Vagina (tissue), 2 donors: Measurements from ENCODE around the gene ORM2. TPM values are rescaled to one million over a fixed set of nuclear protein-coding genes. Genes with fewer than 3 reads are reported as not detected.

Experiments
- DNase-seq, 2 donors: peaks; one replicate each; pipeline ENCODE4 v3.0.0-alpha.2; 2017; ENCODE audit errors: extremely low spot score in 2 of 2
- H3K27ac ChIP-seq: fragments of 200-600 bp; sonication (generic); one replicate; pipeline ENCODE4 v1.5.1; 2019
- H3K27me3 ChIP-seq: fragments of 200-600 bp; sonication (generic); one replicate; pipeline ENCODE4 v1.5.1; 2019
- H3K36me3 ChIP-seq, 2 donors: fragments of 200-600 bp; sonication (generic); one replicate each; pipeline ENCODE4 v1.5.1; 2017 to 2019
- H3K4me1 ChIP-seq: fragments of 200-600 bp; sonication (generic); one replicate; pipeline ENCODE4 v1.5.1; 2019
- H3K4me3 ChIP-seq, 2 donors: fragments of 200-600 bp; sonication (generic); 1 replicate in 1 of 2; 2 replicates in 1 of 2; pipeline ENCODE4 v1.5.1; 2016 to 2019
- H3K9me3 ChIP-seq: fragments of 200-600 bp; sonication (generic); one replicate; pipeline ENCODE4 v1.5.1; 2019
- POLR2A ChIP-seq, 2 donors: fragments of 450-650 bp; IDR thresholded peaks; one replicate each; pipeline ENCODE4 v1.6.1; 2017; ENCODE audit warnings: antibody characterized with exemption in 2 of 2, mild to moderate bottlenecking in 2 of 2, moderate library complexity in 2 of 2
- POLR2AphosphoS5 ChIP-seq, 2 donors: sonication (generic); formaldehyde crosslinking; IDR thresholded peaks; one replicate each; pipeline ENCODE4 v1.9.0; 2017; ENCODE audit warnings: antibody characterized with exemption in 2 of 2, mild to moderate bottlenecking in 2 of 2, low read depth in 1 of 2; ENCODE audit not compliant: insufficient read depth in 1 of 2
- intact Hi-C: fragments of 100-400 bp; cut with DNase I; formaldehyde crosslinking; loops from one replicate; pipeline ENCODE4 v1.15.1; 2023
- total RNA-seq: library from RNA; depleted of rRNA; stranded (reverse); fragments of >200 nt; gene quantifications from one replicate; pipeline ENCODE4 v1.2.3, GENCODE V29; 2016
- TF ChIP-seq, protein P1 (sequence below), 3 experiments: fragments of 450-650 bp in 2 of 3; fragments of 200-600 bp in 1 of 3; sonication (generic) in 1 of 3; IDR thresholded peaks; one replicate each; pipeline ENCODE4 v1.5.1; 2017 to 2019; ENCODE audit warnings: antibody characterized with exemption in 3 of 3, mild to moderate bottlenecking in 2 of 3, moderate library complexity in 2 of 3

The ORM2 gene
- total RNA-seq, 1 donor from 2014 or later = not detected

DNA sequence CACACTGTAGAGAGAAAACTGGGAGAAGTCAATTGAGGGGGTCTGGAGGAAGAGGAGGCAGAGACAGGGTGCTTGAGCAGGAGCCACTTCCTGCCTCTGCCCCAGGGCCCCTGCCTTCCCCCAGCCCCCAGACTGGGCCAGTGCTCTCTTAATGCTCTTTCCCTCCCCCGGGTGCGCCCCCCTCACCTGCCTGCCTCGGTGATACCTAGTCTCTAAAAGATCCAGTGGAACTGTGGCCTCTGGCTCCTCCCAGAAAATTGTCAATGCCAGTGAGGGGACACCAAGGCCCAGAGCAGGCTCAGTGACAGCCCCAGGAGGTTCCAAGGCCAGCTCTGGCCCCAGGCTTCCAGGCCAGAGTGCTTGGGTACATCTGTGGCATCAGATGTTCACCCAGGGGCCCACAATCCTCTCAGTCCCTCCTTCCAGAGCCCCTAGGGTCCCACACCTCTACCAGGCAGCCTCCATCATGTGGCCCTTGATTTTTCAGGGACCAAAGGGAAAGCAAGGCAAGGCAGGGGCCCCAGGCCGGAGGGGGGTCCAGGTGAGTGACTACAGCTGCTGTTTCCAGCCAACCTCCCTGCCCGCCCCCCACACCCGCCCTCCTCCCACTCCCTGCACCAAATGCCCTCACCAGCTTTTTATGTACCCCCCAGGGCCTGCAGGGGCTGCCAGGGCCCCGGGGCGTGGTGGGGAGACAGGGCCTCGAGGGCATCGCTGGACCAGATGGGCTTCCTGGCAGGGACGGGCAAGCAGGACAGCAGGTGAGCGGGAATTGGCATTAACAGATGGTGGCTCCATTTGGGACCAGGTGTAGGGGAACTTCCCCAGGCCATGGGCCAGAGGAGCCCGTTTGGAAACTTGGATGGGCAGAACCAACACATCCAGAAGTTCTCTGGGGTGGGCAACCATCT is 39.8 kb upstream of the ORM2 start:
- peaks cover 13% of the 10 kb centered on the region for H3K4me1 ChIP-seq
- peak in 1 of 2 donors; percentile 83 for DNase-seq
- intact Hi-C loops = loop anchor here (5.0 kb wide), 1 partner anchor 208 kb away; no protein-coding TSS in a partner anchor
- H3K36me3 ChIP-seq = peaks cover 0 to 13% of the 10 kb centered on the region in 2 donors
- no peak overlapping the region for H3K27ac ChIP-seq
- TF ChIP-seq POLR2A (IDR thresholded peaks at IDR 0.05) = no peak
- no peak for TF ChIP-seq POLR2AphosphoS5 (IDR thresholded peaks at IDR 0.05; ENCODE audit: insufficient read depth in 1 of 2, low read depth in 1 of 2)
- TF ChIP-seq, protein P1, sequence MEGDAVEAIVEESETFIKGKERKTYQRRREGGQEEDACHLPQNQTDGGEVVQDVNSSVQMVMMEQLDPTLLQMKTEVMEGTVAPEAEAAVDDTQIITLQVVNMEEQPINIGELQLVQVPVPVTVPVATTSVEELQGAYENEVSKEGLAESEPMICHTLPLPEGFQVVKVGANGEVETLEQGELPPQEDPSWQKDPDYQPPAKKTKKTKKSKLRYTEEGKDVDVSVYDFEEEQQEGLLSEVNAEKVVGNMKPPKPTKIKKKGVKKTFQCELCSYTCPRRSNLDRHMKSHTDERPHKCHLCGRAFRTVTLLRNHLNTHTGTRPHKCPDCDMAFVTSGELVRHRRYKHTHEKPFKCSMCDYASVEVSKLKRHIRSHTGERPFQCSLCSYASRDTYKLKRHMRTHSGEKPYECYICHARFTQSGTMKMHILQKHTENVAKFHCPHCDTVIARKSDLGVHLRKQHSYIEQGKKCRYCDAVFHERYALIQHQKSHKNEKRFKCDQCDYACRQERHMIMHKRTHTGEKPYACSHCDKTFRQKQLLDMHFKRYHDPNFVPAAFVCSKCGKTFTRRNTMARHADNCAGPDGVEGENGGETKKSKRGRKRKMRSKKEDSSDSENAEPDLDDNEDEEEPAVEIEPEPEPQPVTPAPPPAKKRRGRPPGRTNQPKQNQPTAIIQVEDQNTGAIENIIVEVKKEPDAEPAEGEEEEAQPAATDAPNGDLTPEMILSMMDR (IDR thresholded peaks at IDR 0.05) = no peak
- H3K4me3 ChIP-seq = no peak overlapping the region
- no peaks in the 10 kb centered on the region for H3K9me3 ChIP-seq
- H3K27me3 ChIP-seq = no peaks in the 10 kb centered on the region

DNA sequence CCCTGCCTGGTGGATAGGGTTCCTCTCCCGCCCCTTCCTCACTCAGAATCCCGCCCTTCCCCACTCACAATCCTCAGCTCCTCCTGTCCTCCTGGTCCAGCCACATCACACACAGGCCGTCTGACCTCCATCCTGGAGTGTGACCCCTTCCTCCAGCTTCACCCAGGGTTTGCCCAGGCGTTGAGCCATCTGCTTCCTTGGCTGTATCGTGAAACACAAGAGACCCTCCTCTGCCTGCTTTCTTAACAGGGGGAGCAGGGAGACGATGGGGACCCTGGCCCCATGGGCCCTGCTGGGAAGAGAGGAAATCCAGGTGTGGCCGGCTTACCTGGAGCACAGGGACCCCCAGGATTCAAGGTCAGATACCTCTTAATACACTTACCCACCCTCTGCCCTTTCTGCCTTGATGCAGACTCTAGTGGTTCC is 39.1 kb upstream of the ORM2 start:
- H3K27me3 ChIP-seq = no peaks in the 10 kb centered on the region
- H3K36me3 ChIP-seq = peaks cover 0 to 21% of the 10 kb centered on the region in 2 donors
- peaks cover 6% of the 10 kb centered on the region for H3K4me1 ChIP-seq
- peak overlapping the region; percentile 61 for H3K27ac ChIP-seq
- TF ChIP-seq, protein P1 (IDR thresholded peaks at IDR 0.05) = no peak
- TF ChIP-seq POLR2AphosphoS5 (IDR thresholded peaks at IDR 0.05; ENCODE audit: insufficient read depth in 1 of 2, low read depth in 1 of 2) (no peak), POLR2A (IDR thresholded peaks at IDR 0.05) (no peak)
- intact Hi-C loops = loop anchor here (5.0 kb wide), 1 partner anchor 208 kb away; no protein-coding TSS in a partner anchor
- DNase-seq = peak in 1 of 2 donors; percentile 86
- H3K9me3 ChIP-seq = no peaks in the 10 kb centered on the region
- no peak overlapping the region for H3K4me3 ChIP-seq

DNA sequence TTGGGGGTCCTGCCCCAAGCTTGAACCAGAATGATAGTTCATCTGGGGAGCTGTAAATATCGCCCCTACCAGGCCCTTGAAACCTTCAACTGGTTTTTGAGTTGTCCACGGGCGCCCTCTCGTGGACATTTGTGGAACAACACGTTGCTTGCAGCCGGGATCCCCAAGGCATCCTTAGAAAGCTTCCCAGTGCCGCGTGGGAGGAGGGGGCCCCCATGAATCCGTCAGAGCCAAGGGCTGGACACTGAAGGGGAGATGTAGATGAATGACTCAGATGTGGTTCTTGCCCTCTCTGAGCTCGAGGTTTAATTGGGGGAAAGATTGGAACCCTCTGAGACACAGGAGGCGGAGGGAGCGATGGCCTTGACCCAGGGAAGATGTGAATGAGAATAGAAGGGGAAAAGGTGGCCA is 38.6 kb upstream of the ORM2 start:
- H3K27me3 ChIP-seq = no peaks in the 10 kb centered on the region
- DNase-seq = no peak
- intact Hi-C loops = loop anchor here (5.0 kb wide), 1 partner anchor 209 kb away; no protein-coding TSS in a partner anchor
- no peaks in the 10 kb centered on the region for H3K9me3 ChIP-seq
- H3K4me3 ChIP-seq = no peak overlapping the region
- H3K36me3 ChIP-seq = peaks cover 0 to 23% of the 10 kb centered on the region in 2 donors
- H3K27ac ChIP-seq = peak overlapping the region; percentile 61
- TF ChIP-seq, protein P1 (IDR thresholded peaks at IDR 0.05) = peak; percentile 86 to 95 (median 94)
- TF ChIP-seq POLR2AphosphoS5 (IDR thresholded peaks at IDR 0.05; ENCODE audit: insufficient read depth in 1 of 2, low read depth in 1 of 2) (no peak), POLR2A (IDR thresholded peaks at IDR 0.05) (no peak)
- peaks cover under 1% of the 10 kb centered on the region for H3K4me1 ChIP-seq

DNA sequence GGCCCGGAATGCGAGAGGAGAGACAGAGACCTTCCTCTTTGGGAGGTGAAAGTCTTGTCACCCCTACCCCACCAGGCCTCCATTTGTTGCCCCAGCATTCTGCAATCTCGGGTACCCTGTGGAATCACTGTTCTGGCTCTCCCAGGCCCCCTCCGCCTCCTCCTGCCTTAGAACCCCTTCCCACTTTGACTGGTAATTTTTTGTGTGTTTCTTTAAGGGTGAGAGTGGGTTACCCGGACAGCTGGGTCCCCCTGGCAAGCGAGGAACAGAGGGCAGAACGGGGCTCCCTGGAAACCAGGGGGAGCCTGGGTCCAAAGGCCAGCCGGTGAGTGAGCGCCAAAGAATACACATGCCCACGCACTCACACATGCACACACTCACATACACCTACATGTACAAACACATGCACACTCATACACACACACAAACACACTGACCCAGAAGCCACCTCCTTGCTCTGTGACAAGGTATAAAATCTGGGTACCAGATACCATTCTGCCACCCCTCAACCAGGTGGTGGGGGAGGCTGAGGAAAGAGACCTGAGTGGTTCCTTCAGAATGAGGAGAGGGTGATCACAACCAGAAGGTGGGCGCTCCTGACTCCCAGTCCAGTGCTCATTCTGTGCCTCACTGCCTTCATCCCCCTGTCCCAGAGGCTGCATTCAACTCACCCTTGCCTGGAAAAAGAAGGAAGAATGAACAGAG is 37.6 kb upstream of the ORM2 start:
- intact Hi-C loops = loop anchor here (1.0 to 5.0 kb wide), 3 partner anchors 133 to 210 kb away; no protein-coding TSS in a partner anchor
- Histone ChIP-seq H3K27me3 (no peaks in the 10 kb centered on the region), H3K4me3 (no peak overlapping the region), H3K9me3 (no peaks in the 10 kb centered on the region), H3K36me3 (peaks cover 0 to 28% of the 10 kb centered on the region in 2 donors), H3K27ac (no peak overlapping the region), H3K4me1 (no peaks in the 10 kb centered on the region)
- DNase-seq = peak in 1 of 2 donors; percentile 54
- TF ChIP-seq POLR2AphosphoS5 (IDR thresholded peaks at IDR 0.05; ENCODE audit: insufficient read depth in 1 of 2, low read depth in 1 of 2) = no peak
- TF ChIP-seq, protein P1 (IDR thresholded peaks at IDR 0.05) = no peak
- no peak for TF ChIP-seq POLR2A (IDR thresholded peaks at IDR 0.05)
